Neural cell (in vitro differentiated cells): ENCODE data around the gene CCP110. TPM values are rescaled to one million over a fixed set of nuclear protein-coding genes. Genes with fewer than 3 reads are reported as not detected.

Source experiments
- H2AFZ ChIP-seq: fragments of 200-600, 300-800 bp; sonication (generic), shearing (Covaris generic); 2 replicates; pipeline ENCODE4 v1.6.0; 2014; ENCODE audit warnings: low read depth, mild to moderate bottlenecking, antibody characterized with exemption, low read length, moderate library complexity
- H3F3A ChIP-seq: fragments of 200-600 bp; shearing (Covaris generic); 2 replicates; pipeline ENCODE4 v1.6.1; 2016; ENCODE audit warnings: mild to moderate bottlenecking, moderate library complexity, mixed read lengths, antibody characterized with exemption, low read length; ENCODE audit not compliant: insufficient read depth, poor library complexity, severe bottlenecking
- H3K27ac ChIP-seq: fragments of 200-600, 300-800 bp; sonication (generic), shearing (Covaris generic); 2 replicates; pipeline ENCODE4 v1.5.1; 2014; ENCODE audit warnings: mild to moderate bottlenecking, low read length, moderate library complexity
- H3K27me3 ChIP-seq: fragments of 300-800, 200-600 bp; sonication (generic), shearing (Covaris generic); 2 replicates; pipeline ENCODE4 v1.6.0; 2014; ENCODE audit warnings: mild to moderate bottlenecking, low read depth, low read length, moderate library complexity; ENCODE audit not compliant: insufficient read depth
- H3K36me3 ChIP-seq: fragments of 300-800, 200-600 bp; sonication (generic), shearing (Covaris generic); 2 replicates; pipeline ENCODE4 v1.5.1; 2014; ENCODE audit warnings: mild to moderate bottlenecking, antibody characterized with exemption, low read length, moderate library complexity; ENCODE audit not compliant: insufficient read depth
- H3K4me2 ChIP-seq: fragments of 300-800, 200-600 bp; sonication (generic), shearing (Covaris generic); 2 replicates; pipeline ENCODE4 v1.6.0; 2014; ENCODE audit warnings: mild to moderate bottlenecking, low read length
- H3K4me3 ChIP-seq: fragments of 300-800, 200-600 bp; sonication (generic), shearing (Covaris generic); 2 replicates; pipeline ENCODE4 v1.5.1; 2014; ENCODE audit warnings: mild to moderate bottlenecking, low read length, moderate library complexity
- H3K79me2 ChIP-seq: fragments of 200-600 bp; shearing (Covaris generic); replicated peaks from 2 replicates; pipeline ENCODE4 v1.6.0; 2014; ENCODE audit warnings: mild to moderate bottlenecking, low read length, moderate library complexity; ENCODE audit not compliant: insufficient read depth
- H3K9ac ChIP-seq: fragments of 300-800, 200-600 bp; sonication (generic), shearing (Covaris generic); 2 replicates; pipeline ENCODE4 v1.6.1; 2016; ENCODE audit warnings: mild to moderate bottlenecking, low read length, mixed read lengths
- H3K9me2 ChIP-seq: fragments of 200-600 bp; shearing (Covaris generic); 2 replicates; pipeline ENCODE4 v1.6.1; 2016; ENCODE audit warnings: mild to moderate bottlenecking, low read length, mixed read lengths; ENCODE audit not compliant: insufficient read depth
- H3K9me3 ChIP-seq: fragments of 200-600, 300-800 bp; sonication (generic), shearing (Covaris generic); 2 replicates; pipeline ENCODE4 v1.6.1; 2016; ENCODE audit warnings: mild to moderate bottlenecking, mixed run types, low read length, moderate library complexity, mixed read lengths
- H4K20me1 ChIP-seq: fragments of 200-600 bp; shearing (Covaris generic); 2 replicates; pipeline ENCODE4 v1.6.1; 2016; ENCODE audit warnings: mild to moderate bottlenecking, mixed run types; ENCODE audit not compliant: insufficient read depth
- EP300 ChIP-seq: fragments of 450-650 bp; conservative IDR thresholded peaks from 2 replicates; pipeline ENCODE4 v1.6.1; 2014; ENCODE audit warnings: antibody characterized with exemption, mild to moderate bottlenecking, moderate library complexity; ENCODE audit not compliant: poor library complexity, severe bottlenecking
- EZH2 ChIP-seq: fragments of 200-600, 300-800 bp; shearing (Covaris generic), sonication (generic); IDR thresholded peaks from 2 replicates; pipeline ENCODE4 v1.6.1; 2014; ENCODE audit warnings: antibody characterized with exemption, low read length, borderline replicate concordance, mild to moderate bottlenecking; ENCODE audit not compliant: insufficient read depth, poor library complexity, severe bottlenecking
- MXI1 ChIP-seq: fragments of 450-650 bp; conservative IDR thresholded peaks from 2 replicates; pipeline ENCODE4 v1.6.1; 2014; ENCODE audit warnings: antibody characterized with exemption, mild to moderate bottlenecking; ENCODE audit not compliant: poor library complexity, severe bottlenecking
- POLR2AphosphoS5 ChIP-seq: IDR thresholded peaks from 2 replicates; pipeline ENCODE4 v1.6.1; 2012
- TAF1 ChIP-seq: IDR thresholded peaks from 2 replicates; pipeline ENCODE4 v1.6.1; 2012; ENCODE audit warnings: low read depth
- polyA minus RNA-seq: library from RNA; depleted of rRNA, polyadenylated mRNA; stranded (reverse); fragments of >200 nt; gene quantifications from 2 replicates; pipeline ENCODE4 v1.2.3, GENCODE V29; 2014
- polyA plus RNA-seq: library from polyadenylated mRNA; depleted of rRNA; stranded (reverse); fragments of >200 nt; gene quantifications from 2 replicates; pipeline ENCODE4 v1.2.3, GENCODE V29; 2014
- TF ChIP-seq, protein P1 (sequence below): IDR thresholded peaks from 2 replicates; pipeline ENCODE4 v1.6.1; 2012; ENCODE audit warnings: borderline replicate concordance
- TF ChIP-seq, protein P2 (sequence below): fragments of 450-650 bp; IDR thresholded peaks from 2 replicates; pipeline ENCODE4 v1.5.1; 2014; ENCODE audit warnings: antibody characterized with exemption, mild to moderate bottlenecking, moderate library complexity; ENCODE audit not compliant: poor library complexity, severe bottlenecking

Gene CCP110, protein sequence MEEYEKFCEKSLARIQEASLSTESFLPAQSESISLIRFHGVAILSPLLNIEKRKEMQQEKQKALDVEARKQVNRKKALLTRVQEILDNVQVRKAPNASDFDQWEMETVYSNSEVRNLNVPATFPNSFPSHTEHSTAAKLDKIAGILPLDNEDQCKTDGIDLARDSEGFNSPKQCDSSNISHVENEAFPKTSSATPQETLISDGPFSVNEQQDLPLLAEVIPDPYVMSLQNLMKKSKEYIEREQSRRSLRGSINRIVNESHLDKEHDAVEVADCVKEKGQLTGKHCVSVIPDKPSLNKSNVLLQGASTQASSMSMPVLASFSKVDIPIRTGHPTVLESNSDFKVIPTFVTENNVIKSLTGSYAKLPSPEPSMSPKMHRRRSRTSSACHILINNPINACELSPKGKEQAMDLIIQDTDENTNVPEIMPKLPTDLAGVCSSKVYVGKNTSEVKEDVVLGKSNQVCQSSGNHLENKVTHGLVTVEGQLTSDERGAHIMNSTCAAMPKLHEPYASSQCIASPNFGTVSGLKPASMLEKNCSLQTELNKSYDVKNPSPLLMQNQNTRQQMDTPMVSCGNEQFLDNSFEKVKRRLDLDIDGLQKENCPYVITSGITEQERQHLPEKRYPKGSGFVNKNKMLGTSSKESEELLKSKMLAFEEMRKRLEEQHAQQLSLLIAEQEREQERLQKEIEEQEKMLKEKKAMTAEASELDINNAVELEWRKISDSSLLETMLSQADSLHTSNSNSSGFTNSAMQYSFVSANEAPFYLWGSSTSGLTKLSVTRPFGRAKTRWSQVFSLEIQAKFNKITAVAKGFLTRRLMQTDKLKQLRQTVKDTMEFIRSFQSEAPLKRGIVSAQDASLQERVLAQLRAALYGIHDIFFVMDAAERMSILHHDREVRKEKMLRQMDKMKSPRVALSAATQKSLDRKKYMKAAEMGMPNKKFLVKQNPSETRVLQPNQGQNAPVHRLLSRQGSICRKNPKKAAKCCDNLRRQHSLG
- polyA plus RNA-seq (38.4 and 40.3 TPM in 2 replicates), polyA minus RNA-seq (70.4 and 76.1 TPM in 2 replicates)

DNA sequence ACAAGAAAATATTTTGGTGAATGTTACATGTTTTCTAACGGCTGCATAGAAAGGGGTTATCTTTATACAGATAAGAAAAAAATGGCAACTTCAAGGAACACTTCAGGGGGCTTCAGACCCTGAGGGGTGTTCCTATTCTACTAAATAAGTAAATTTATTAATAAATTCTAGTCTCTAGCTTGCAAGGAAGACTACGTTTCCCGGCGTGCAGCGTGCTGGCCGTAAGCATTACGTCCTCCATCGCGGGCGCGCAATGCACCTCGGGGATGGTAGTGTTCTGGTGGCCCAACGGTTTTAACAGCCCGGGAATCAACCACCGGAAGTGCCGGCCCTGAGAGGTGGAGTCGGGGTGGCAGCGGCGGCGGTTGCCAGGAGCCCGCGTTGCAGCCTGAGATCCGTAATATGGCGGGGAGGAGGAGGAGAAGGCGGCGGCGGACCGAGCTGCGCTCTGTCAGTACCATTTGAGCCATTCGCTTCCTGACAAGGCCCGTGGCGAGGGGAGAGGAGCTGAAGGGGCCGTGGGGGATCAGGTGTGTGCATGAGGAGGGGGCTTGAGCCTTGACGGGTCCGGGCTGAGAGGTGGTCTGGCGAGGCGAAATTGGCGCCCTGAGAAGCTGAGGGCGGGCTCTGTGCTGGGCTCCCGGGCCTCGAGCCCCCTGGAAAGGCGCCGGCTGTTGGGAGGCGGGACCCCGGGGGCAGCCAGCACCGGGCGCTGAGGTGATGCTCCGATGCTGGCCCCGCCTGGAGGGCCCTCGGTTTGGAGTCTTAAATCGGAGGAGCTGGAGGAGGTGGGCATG lies at the start of gene CCP110:
Gene CCP110, plus strand, starts transcription at position 384 of the 797 bp plus-strand sequence. CDS start 3,940 bp downstream, outside the sequence.
- Histone ChIP-seq H3K9me3 (no peaks in the 10 kb centered on the region), H3K4me2 (peak within 1 kb of the TSS; percentile 87), H3K4me3 (peak within 1 kb of the TSS; percentile 86), H3K27me3 (no peaks in the 10 kb centered on the region), H3K36me3 (no peaks in the 10 kb centered on the region), H3K27ac (peak within 1 kb of the TSS; percentile 92), H2AFZ (peak within 1 kb of the TSS; percentile 46), H3K9me2 (no peaks in the 10 kb centered on the region), H3K9ac (peak within 1 kb of the TSS; percentile 90), H3F3A (peaks cover 6% of the 10 kb centered on the region), H4K20me1 (no peaks in the 10 kb centered on the region), H3K79me2 (peaks cover 46% of the 10 kb centered on the region)
- TF ChIP-seq, protein P1, sequence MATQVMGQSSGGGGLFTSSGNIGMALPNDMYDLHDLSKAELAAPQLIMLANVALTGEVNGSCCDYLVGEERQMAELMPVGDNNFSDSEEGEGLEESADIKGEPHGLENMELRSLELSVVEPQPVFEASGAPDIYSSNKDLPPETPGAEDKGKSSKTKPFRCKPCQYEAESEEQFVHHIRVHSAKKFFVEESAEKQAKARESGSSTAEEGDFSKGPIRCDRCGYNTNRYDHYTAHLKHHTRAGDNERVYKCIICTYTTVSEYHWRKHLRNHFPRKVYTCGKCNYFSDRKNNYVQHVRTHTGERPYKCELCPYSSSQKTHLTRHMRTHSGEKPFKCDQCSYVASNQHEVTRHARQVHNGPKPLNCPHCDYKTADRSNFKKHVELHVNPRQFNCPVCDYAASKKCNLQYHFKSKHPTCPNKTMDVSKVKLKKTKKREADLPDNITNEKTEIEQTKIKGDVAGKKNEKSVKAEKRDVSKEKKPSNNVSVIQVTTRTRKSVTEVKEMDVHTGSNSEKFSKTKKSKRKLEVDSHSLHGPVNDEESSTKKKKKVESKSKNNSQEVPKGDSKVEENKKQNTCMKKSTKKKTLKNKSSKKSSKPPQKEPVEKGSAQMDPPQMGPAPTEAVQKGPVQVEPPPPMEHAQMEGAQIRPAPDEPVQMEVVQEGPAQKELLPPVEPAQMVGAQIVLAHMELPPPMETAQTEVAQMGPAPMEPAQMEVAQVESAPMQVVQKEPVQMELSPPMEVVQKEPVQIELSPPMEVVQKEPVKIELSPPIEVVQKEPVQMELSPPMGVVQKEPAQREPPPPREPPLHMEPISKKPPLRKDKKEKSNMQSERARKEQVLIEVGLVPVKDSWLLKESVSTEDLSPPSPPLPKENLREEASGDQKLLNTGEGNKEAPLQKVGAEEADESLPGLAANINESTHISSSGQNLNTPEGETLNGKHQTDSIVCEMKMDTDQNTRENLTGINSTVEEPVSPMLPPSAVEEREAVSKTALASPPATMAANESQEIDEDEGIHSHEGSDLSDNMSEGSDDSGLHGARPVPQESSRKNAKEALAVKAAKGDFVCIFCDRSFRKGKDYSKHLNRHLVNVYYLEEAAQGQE, result peak; percentile 39
- TF ChIP-seq, protein P2, sequence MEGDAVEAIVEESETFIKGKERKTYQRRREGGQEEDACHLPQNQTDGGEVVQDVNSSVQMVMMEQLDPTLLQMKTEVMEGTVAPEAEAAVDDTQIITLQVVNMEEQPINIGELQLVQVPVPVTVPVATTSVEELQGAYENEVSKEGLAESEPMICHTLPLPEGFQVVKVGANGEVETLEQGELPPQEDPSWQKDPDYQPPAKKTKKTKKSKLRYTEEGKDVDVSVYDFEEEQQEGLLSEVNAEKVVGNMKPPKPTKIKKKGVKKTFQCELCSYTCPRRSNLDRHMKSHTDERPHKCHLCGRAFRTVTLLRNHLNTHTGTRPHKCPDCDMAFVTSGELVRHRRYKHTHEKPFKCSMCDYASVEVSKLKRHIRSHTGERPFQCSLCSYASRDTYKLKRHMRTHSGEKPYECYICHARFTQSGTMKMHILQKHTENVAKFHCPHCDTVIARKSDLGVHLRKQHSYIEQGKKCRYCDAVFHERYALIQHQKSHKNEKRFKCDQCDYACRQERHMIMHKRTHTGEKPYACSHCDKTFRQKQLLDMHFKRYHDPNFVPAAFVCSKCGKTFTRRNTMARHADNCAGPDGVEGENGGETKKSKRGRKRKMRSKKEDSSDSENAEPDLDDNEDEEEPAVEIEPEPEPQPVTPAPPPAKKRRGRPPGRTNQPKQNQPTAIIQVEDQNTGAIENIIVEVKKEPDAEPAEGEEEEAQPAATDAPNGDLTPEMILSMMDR, result no peak
- peak; percentile 33 for TF ChIP-seq EP300
- peak; percentile 91 for TF ChIP-seq POLR2AphosphoS5
- TF ChIP-seq MXI1, result peak; percentile 82
- TF ChIP-seq EZH2, result no peak
- TF ChIP-seq TAF1, result peak; percentile 55

DNA sequence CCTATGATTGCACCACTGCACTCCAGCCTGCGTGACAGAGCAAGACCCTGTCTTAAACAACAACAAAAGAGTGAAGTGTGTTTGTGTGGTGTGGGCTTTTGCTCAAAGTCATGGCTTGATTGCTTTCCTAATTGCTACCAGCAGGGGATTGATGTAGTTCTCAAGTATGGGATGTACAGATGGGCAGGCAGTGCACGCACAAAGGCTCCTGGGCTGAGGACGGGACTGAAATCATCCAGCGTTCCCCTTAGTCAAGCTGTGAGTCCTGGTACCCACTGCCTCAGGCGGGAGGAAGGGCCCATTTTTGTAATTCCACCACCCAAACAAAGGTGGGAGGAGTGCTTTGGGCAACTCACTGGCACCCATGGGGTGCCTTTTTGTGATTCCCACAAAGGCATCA lies 49.1 kb upstream of the CCP110 start:
- no peaks in the 10 kb centered on the region for H3K79me2 ChIP-seq
- H3K9me3 ChIP-seq, result no peaks in the 10 kb centered on the region
- H3K4me3 ChIP-seq, result no peak overlapping the region
- no peak overlapping the region for H3K4me2 ChIP-seq
- no peaks in the 10 kb centered on the region for H3F3A ChIP-seq
- no peak overlapping the region for H2AFZ ChIP-seq
- no peak for TF ChIP-seq POLR2AphosphoS5
- no peak for TF ChIP-seq TAF1
- no peaks in the 10 kb centered on the region for H4K20me1 ChIP-seq
- no peak overlapping the region for H3K27ac ChIP-seq
- no peaks in the 10 kb centered on the region for H3K36me3 ChIP-seq
- H3K27me3 ChIP-seq, result no peaks in the 10 kb centered on the region
- H3K9me2 ChIP-seq, result no peaks in the 10 kb centered on the region
- H3K9ac ChIP-seq, result no peak overlapping the region
